ENCODE data around the gene TNNC2. TPM values are rescaled to one million over a fixed set of nuclear protein-coding genes. Genes with fewer than 3 reads are reported as not detected.

The TNNC2 gene
- total and polyA plus RNA-seq, 2 donors (not counting 1 experiment from before 2014, with no cell fraction given), result 0.33 TPM; not detected in 1

DNA sequence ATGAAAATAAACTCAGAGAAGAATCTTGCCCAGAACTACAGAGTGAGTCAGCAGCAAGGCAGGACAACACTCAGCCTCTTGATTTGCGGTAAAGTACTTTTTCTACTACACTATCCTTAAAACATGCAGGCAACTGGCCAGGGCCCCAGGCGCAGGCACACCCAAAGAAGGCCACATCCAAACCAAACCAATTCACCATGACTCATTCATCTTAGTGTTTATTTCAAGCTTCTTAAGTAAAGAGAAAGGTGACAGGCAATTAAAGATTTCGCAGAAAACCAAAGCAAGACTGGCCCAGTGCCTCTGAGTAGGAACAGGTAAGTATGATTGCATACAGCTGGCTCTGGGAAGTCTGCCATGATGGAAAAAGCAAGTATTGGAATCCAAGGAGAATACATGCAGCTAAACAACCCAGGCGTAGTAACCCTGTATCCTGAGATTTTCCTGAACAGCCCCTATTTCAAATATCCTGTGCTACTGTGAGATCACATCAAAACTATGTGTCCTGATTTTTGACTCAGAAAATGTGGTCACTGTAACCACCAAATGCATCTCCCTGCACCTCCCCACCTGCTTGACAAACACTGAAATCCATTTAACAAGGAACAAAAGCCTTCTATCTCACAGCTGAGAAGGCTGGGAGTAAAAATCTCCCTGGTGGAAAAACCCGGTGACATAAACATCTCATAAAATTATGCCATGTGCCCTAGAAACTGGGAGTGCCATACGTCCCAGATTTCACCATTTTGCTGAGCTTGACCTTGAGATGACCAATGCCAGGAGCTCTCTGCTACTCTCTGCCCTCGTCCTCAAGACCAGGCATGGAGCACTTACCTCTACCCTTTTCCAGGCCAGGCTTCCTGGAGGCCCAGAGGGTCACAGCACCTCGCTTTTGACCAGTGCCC is 47.8 kb downstream of the TNNC2 start:
- H3K27me3 Mint-ChIP-seq, result peaks cover 26% of the 10 kb centered on the region
- Histone ChIP-seq H3K9me3 (ENCODE audit: control extremely low read depth in 1 of 3, control insufficient read depth in 2 of 3, insufficient read depth in 1 of 3, low read length in 2 of 3) (no peaks in the 10 kb centered on the region), H3K4me1 (ENCODE audit: control insufficient read depth in 2 of 2, insufficient read depth in 2 of 2, low read length in 2 of 2) (peaks cover 0 to 4% of the 10 kb centered on the region in 2 donors), H4K20me1 (ENCODE audit: control insufficient read depth, insufficient read depth, low read length, poor library complexity, severe bottlenecking) (no peaks in the 10 kb centered on the region), H3K4me2 (replicated peaks; ENCODE audit: low read depth, low read length, poor library complexity, severe bottlenecking) (no peak overlapping the region), H3K27me3 (replicated peaks in 1 of 4; ENCODE audit: control extremely low read depth in 1 of 4, control insufficient read depth in 3 of 4, insufficient read depth in 4 of 4, low read length in 3 of 4) (peaks cover 0 to 14% (median 1%) of the 10 kb centered on the region in 4 experiments), H3K9ac (ENCODE audit: low read length) (no peak overlapping the region), H3K36me3 (replicated peaks in 1 of 2; ENCODE audit: control extremely low read depth in 1 of 2, control insufficient read depth in 1 of 2, extremely low read depth in 1 of 2, insufficient read depth in 2 of 2, low read length in 1 of 2) (no peaks in the 10 kb centered on the region), H3K4me3 (ENCODE audit: control extremely low read depth in 1 of 5, extremely low read depth in 1 of 5, insufficient read depth in 1 of 5, low read depth in 2 of 5, low read length in 4 of 5) (no peak overlapping the region), H3K27ac (ENCODE audit: low read length in 2 of 2) (no peak overlapping the region), H3K79me2 (ENCODE audit: control insufficient read depth, insufficient read depth, low read length) (no peaks in the 10 kb centered on the region), H2AFZ (ENCODE audit: insufficient read depth, low read depth, low read length, poor library complexity, severe bottlenecking) (no peak overlapping the region)
- CTCF ChIA-PET, result interaction anchor here (1.0 to 2.7 kb wide), 3 partner anchors 8 to 486 kb away, joined by 3 to 19 read pairs (median 3); no protein-coding TSS in a partner anchor
- H3K4me1 Mint-ChIP-seq, result peaks cover 2% of the 10 kb centered on the region
- no peak overlapping the region for H3K4me3 Mint-ChIP-seq
- intact Hi-C loops (cut with micrococcal nuclease), result loop anchor here (10.0 kb wide), 1 partner anchor 324 kb away; no protein-coding TSS in a partner anchor
- no peak overlapping the region for H3K27ac Mint-ChIP-seq
- no peaks in the 10 kb centered on the region for H3K9me3 Mint-ChIP-seq (ENCODE audit: insufficient read depth)
- DNase-seq (no peak), ATAC-seq (ENCODE audit: low read depth) (no peak)
- 83% methylated on average over 6 of the region's 8 CpGs for WGBS (ENCODE audit: insufficient coverage)
- TF ChIP-seq, protein P1, sequence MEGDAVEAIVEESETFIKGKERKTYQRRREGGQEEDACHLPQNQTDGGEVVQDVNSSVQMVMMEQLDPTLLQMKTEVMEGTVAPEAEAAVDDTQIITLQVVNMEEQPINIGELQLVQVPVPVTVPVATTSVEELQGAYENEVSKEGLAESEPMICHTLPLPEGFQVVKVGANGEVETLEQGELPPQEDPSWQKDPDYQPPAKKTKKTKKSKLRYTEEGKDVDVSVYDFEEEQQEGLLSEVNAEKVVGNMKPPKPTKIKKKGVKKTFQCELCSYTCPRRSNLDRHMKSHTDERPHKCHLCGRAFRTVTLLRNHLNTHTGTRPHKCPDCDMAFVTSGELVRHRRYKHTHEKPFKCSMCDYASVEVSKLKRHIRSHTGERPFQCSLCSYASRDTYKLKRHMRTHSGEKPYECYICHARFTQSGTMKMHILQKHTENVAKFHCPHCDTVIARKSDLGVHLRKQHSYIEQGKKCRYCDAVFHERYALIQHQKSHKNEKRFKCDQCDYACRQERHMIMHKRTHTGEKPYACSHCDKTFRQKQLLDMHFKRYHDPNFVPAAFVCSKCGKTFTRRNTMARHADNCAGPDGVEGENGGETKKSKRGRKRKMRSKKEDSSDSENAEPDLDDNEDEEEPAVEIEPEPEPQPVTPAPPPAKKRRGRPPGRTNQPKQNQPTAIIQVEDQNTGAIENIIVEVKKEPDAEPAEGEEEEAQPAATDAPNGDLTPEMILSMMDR (IDR thresholded peaks at IDR 0.05), result no peak
- no peak for TF ChIP-seq EZH2 (IDR thresholded peaks at IDR 0.05; ENCODE audit: borderline replicate concordance, insufficient read depth, low read depth, low read length, poor library complexity, severe bottlenecking)
- POLR2A ChIA-PET, result no interaction called here

DNA sequence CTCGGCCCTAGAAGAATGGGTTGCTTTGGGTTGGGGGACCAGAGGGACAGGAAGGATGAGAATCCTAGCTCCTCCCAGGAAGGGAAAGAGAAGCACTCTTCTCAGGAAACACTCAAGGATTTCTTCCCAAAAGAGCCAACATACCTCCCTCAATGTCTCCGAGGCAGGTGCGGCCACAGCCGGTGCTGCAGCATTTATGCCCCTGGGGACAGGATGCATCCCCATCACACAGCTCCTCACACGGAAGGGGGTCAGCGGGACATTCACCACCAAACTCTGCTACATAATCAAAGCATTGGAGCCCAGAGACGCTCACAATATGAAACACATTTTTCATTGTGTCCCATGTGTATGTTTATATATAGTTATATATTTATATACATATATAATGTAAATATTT is 50.2 kb downstream of the TNNC2 start:
- CTCF ChIA-PET, result interaction anchor here (0.9 kb wide), 1 partner anchor 413 kb away, joined by 4 read pairs; no protein-coding TSS in a partner anchor
- Mint-ChIP-seq H3K4me3 (no peak overlapping the region), H3K27ac (no peak overlapping the region), H3K27me3 (peaks cover 31% of the 10 kb centered on the region), H3K4me1 (no peaks in the 10 kb centered on the region), H3K9me3 (ENCODE audit: insufficient read depth) (no peaks in the 10 kb centered on the region)
- H4K20me1 ChIP-seq (ENCODE audit: control insufficient read depth, insufficient read depth, low read length, poor library complexity, severe bottlenecking), result no peaks in the 10 kb centered on the region
- H3K27ac ChIP-seq (ENCODE audit: low read length in 2 of 2), result no peak overlapping the region
- H3K4me2 ChIP-seq (replicated peaks; ENCODE audit: low read depth, low read length, poor library complexity, severe bottlenecking), result no peak overlapping the region
- no peak overlapping the region for H3K4me3 ChIP-seq (ENCODE audit: control extremely low read depth in 1 of 5, extremely low read depth in 1 of 5, insufficient read depth in 1 of 5, low read depth in 2 of 5, low read length in 4 of 5)
- H3K9me3 ChIP-seq (ENCODE audit: control extremely low read depth in 1 of 3, control insufficient read depth in 2 of 3, insufficient read depth in 1 of 3, low read length in 2 of 3), result no peaks in the 10 kb centered on the region
- no peaks in the 10 kb centered on the region for H3K4me1 ChIP-seq (ENCODE audit: control insufficient read depth in 2 of 2, insufficient read depth in 2 of 2, low read length in 2 of 2)
- ATAC-seq (ENCODE audit: low read depth) (no peak), DNase-seq (no peak)
- TF ChIP-seq, protein P1 (IDR thresholded peaks at IDR 0.05), result no peak
- TF ChIP-seq EZH2 (IDR thresholded peaks at IDR 0.05; ENCODE audit: borderline replicate concordance, insufficient read depth, low read depth, low read length, poor library complexity, severe bottlenecking), result no peak
- POLR2A ChIA-PET, result no interaction called here
- H3K79me2 ChIP-seq (ENCODE audit: control insufficient read depth, insufficient read depth, low read length), result no peaks in the 10 kb centered on the region
- H3K36me3 ChIP-seq (replicated peaks in 1 of 2; ENCODE audit: control extremely low read depth in 1 of 2, control insufficient read depth in 1 of 2, extremely low read depth in 1 of 2, insufficient read depth in 2 of 2, low read length in 1 of 2), result no peaks in the 10 kb centered on the region
- no peak overlapping the region for H3K9ac ChIP-seq (ENCODE audit: low read length)
- peaks cover 0 to 14% (median 1%) of the 10 kb centered on the region in 4 experiments for H3K27me3 ChIP-seq (replicated peaks in 1 of 4; ENCODE audit: control extremely low read depth in 1 of 4, control insufficient read depth in 3 of 4, insufficient read depth in 4 of 4, low read length in 3 of 4)
- 94% methylated on average over 3 of the region's 7 CpGs for WGBS (ENCODE audit: insufficient coverage)
- intact Hi-C loops (cut with micrococcal nuclease), result loop anchor here (10.0 kb wide), 1 partner anchor 322 kb away; no protein-coding TSS in a partner anchor
- no peak overlapping the region for H2AFZ ChIP-seq (ENCODE audit: insufficient read depth, low read depth, low read length, poor library complexity, severe bottlenecking)

Measured in B cell (primary cell).